ENCODE measurements around the gene CTXN3.

Gene CTXN3

GRCh38 chr5:127706691-127707090 lies 57.8 kb downstream of the CTXN3 start:
- Histone ChIP-seq H3K9me3 (ENCODE audit: insufficient read depth, low read length) (no peaks in the 10 kb centered on the region), H3K27me3 (ENCODE audit: insufficient read depth, insufficient read length) (no peaks in the 10 kb centered on the region), H3K36me3 (ENCODE audit: insufficient read depth, insufficient read length, low read length) (no peaks in the 10 kb centered on the region), H3K4me3 (ENCODE audit: insufficient read length, low read depth) (no peak overlapping the region), H3K9ac (ENCODE audit: insufficient read length, low read depth) (no peak overlapping the region), H3K4me1 (ENCODE audit: insufficient read depth, insufficient read length) (no peaks in the 10 kb centered on the region)
- no peak for DNase-seq (ENCODE audit: low read depth, low spot score)
- TF ChIP-seq YY1 (IDR thresholded peaks at IDR 0.05; ENCODE audit: insufficient read depth, insufficient read length) (no peak), ZNF274 (IDR thresholded peaks at IDR 0.05; ENCODE audit: low read depth, low read length) (no peak), SUZ12 (IDR thresholded peaks at IDR 0.05; ENCODE audit: extremely low read depth, insufficient read depth, insufficient read length) (no peak)

GRCh38 chr5:127707209-127707608 lies 58.3 kb downstream of the CTXN3 start:
- Histone ChIP-seq H3K4me1 (ENCODE audit: insufficient read depth, insufficient read length) (no peaks in the 10 kb centered on the region), H3K4me3 (ENCODE audit: insufficient read length, low read depth) (no peak overlapping the region), H3K27me3 (ENCODE audit: insufficient read depth, insufficient read length) (no peaks in the 10 kb centered on the region), H3K9ac (ENCODE audit: insufficient read length, low read depth) (no peak overlapping the region), H3K36me3 (ENCODE audit: insufficient read depth, insufficient read length, low read length) (no peaks in the 10 kb centered on the region), H3K9me3 (ENCODE audit: insufficient read depth, low read length) (no peaks in the 10 kb centered on the region)
- no peak for TF ChIP-seq YY1 (IDR thresholded peaks at IDR 0.05; ENCODE audit: insufficient read depth, insufficient read length)
- DNase-seq (ENCODE audit: low read depth, low spot score): no peak

Data from NT2/D1 (cell line).